Activated T-helper 2 cell treated with anti-CD3 and anti-CD28 coated beads, Interferon-gamma antibody, Interleukin-2, Interleukin-4, amounts not matched to agents 10 μg/mL and 5 μg/mL and 100 μg/mL, durations not matched to agents 14 hours and 24 hours and 36 hours (primary cell): Measurements from ENCODE around the gene PSG5. TPM values are rescaled to one million over a fixed set of nuclear protein-coding genes. Genes with fewer than 3 reads are reported as not detected.
"Not testable (repeated sequence)": the region's sequence is repeated elsewhere in the genome, so short reads cannot be mapped to it uniquely, and the experiment has no call there.

ENCODE experiments used
- DNase-seq: peaks from one replicate; pipeline ENCODE4 v3.0.0; 2021; ENCODE audit warnings: low spot score
- H3K27ac Mint-ChIP-seq: one replicate; pipeline ENCODE4 v1.8.0; 2021; ENCODE audit warnings: mixed read lengths
- H3K27me3 Mint-ChIP-seq: one replicate; pipeline ENCODE4 v1.8.0; 2021; ENCODE audit warnings: low read depth, mixed read lengths
- H3K36me3 Mint-ChIP-seq: one replicate; pipeline ENCODE4 v1.8.0; 2021; ENCODE audit warnings: low read depth, mixed read lengths
- H3K4me1 Mint-ChIP-seq: one replicate; pipeline ENCODE4 v1.8.0; 2021; ENCODE audit warnings: low read depth, mixed read lengths
- H3K4me3 Mint-ChIP-seq: one replicate; pipeline ENCODE4 v1.8.0; 2021; ENCODE audit warnings: low read depth, mild to moderate bottlenecking, moderate library complexity, mixed read lengths
- H3K9me3 Mint-ChIP-seq: one replicate; pipeline ENCODE4 v1.8.0; 2021; ENCODE audit warnings: mixed read lengths
- intact Hi-C: fragments of 100-400 bp; cut with micrococcal nuclease; formaldehyde crosslinking; loops from one replicate; pipeline ENCODE4 v1.15.1; 2023
- total RNA-seq: library from RNA; stranded (reverse); gene quantifications from 2 replicates; pipeline ENCODE4 v1.2.3, GENCODE V29; 2022

Gene PSG5
- total RNA-seq, 1 donor from 2014 or later: not detected

- DNase-seq, intact Hi-C loops, H3K4me1 Mint-ChIP-seq, H3K27ac Mint-ChIP-seq, H3K9me3 Mint-ChIP-seq, H3K4me3 Mint-ChIP-seq, H3K36me3 Mint-ChIP-seq, H3K27me3 Mint-ChIP-seq: not testable (repeated sequence)
Observed at GRCh38 chr19:43203611-43204010, 17.3 kb upstream of the PSG5 start.

DNA sequence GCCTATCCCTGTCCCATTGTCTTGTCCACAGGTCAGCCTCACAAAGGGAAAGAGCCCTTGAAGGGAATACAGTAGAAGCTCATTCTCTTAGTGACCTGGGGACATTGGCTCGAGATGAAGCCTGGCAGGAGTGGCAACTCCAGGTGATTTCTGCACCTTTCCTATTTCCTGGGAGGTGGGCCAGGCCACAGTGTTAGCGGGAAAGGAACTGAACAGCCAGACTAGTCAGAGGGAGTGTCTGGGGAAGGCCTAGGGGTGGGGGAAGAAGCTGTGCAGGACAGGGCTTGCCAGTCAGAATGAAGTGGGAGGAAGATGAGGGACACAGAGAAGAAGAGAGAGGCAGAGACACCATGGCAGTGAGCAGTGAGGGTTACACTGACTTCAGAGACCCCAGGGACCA lies 15.6 kb upstream of the PSG5 start:
- H3K9me3 Mint-ChIP-seq, H3K4me3 Mint-ChIP-seq, H3K27me3 Mint-ChIP-seq, H3K27ac Mint-ChIP-seq, DNase-seq, intact Hi-C loops, H3K4me1 Mint-ChIP-seq, H3K36me3 Mint-ChIP-seq: not testable (repeated sequence)

- H3K4me1 Mint-ChIP-seq, intact Hi-C loops, DNase-seq, H3K9me3 Mint-ChIP-seq, H3K27ac Mint-ChIP-seq, H3K4me3 Mint-ChIP-seq, H3K36me3 Mint-ChIP-seq, H3K27me3 Mint-ChIP-seq: not testable (repeated sequence)
Observed at GRCh38 chr19:43201337-43201801, 15.0 kb upstream of the PSG5 start.

GRCh38 chr19:43198686-43199419 lies 12.5 kb upstream of the PSG5 start:
- DNase-seq, H3K36me3 Mint-ChIP-seq, intact Hi-C loops, H3K4me3 Mint-ChIP-seq, H3K27ac Mint-ChIP-seq, H3K27me3 Mint-ChIP-seq, H3K9me3 Mint-ChIP-seq, H3K4me1 Mint-ChIP-seq: not testable (repeated sequence)

DNA sequence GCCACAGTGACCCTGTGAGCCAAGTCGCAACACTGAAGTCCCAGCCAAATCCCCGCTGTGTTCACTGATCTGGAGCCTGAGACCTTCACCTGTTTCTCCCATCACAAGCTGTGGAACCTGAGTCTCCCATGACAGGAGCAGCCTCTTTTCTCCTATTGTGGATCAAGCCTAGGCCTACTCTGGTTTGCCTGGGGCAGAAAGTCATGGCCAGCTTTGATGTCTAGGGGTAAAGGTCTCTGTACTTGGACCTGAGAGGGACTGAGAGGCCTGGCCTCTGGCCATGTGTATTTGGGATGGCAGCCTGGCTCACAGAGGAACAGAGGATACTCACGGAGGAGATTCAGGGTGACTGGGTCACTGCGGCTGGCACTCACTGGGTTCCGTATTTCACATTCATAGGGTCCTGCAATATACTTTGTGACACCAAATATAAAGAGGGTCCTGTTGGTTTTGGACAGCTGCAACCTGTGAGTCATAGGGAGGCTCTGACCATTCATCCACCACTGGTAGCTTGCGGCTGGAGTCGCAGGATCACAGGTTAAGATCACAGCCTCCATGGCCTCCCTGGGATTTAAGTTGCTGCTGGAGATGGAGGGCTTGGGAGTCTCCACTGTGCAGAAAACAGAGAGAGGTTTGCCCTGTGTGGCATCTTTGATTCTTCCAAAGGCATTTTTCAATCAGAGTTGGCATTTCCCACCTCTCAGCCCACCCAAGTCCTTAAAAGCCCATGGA lies 11.5 kb upstream of the PSG5 start:
- not testable (repeated sequence) for H3K27ac Mint-ChIP-seq

GRCh38 chr19:43194397-43194796 lies 8.1 kb upstream of the PSG5 start:
- H3K27ac Mint-ChIP-seq, DNase-seq, H3K9me3 Mint-ChIP-seq, H3K4me1 Mint-ChIP-seq, H3K36me3 Mint-ChIP-seq, intact Hi-C loops, H3K27me3 Mint-ChIP-seq, H3K4me3 Mint-ChIP-seq: not testable (repeated sequence)

More for the DNA sequence above, 11.5 kb upstream of the PSG5 start:
- DNase-seq, intact Hi-C loops, H3K27me3 Mint-ChIP-seq, H3K9me3 Mint-ChIP-seq, H3K4me1 Mint-ChIP-seq, H3K4me3 Mint-ChIP-seq, H3K36me3 Mint-ChIP-seq: not testable (repeated sequence)

- H3K27ac Mint-ChIP-seq, H3K9me3 Mint-ChIP-seq, H3K4me3 Mint-ChIP-seq, H3K27me3 Mint-ChIP-seq, DNase-seq, intact Hi-C loops, H3K36me3 Mint-ChIP-seq, H3K4me1 Mint-ChIP-seq: not testable (repeated sequence)
Observed at GRCh38 chr19:43192381-43193155, 6.2 kb upstream of the PSG5 start.

- H3K9me3 Mint-ChIP-seq, H3K36me3 Mint-ChIP-seq, intact Hi-C loops: not testable (repeated sequence)
Observed at GRCh38 chr19:43188092-43188491, 1.8 kb upstream of the PSG5 start.

GRCh38 chr19:43181869-43182771 lies 4.2 kb downstream of the PSG5 start:
- H3K4me1 Mint-ChIP-seq, H3K4me3 Mint-ChIP-seq, H3K27me3 Mint-ChIP-seq, H3K9me3 Mint-ChIP-seq, intact Hi-C loops, H3K36me3 Mint-ChIP-seq, DNase-seq, H3K27ac Mint-ChIP-seq: not testable (repeated sequence)

More at GRCh38 chr19:43188092-43188491, 1.8 kb upstream of the PSG5 start:
- H3K4me3 Mint-ChIP-seq, H3K4me1 Mint-ChIP-seq, DNase-seq, H3K27ac Mint-ChIP-seq, H3K27me3 Mint-ChIP-seq: not testable (repeated sequence)

DNA sequence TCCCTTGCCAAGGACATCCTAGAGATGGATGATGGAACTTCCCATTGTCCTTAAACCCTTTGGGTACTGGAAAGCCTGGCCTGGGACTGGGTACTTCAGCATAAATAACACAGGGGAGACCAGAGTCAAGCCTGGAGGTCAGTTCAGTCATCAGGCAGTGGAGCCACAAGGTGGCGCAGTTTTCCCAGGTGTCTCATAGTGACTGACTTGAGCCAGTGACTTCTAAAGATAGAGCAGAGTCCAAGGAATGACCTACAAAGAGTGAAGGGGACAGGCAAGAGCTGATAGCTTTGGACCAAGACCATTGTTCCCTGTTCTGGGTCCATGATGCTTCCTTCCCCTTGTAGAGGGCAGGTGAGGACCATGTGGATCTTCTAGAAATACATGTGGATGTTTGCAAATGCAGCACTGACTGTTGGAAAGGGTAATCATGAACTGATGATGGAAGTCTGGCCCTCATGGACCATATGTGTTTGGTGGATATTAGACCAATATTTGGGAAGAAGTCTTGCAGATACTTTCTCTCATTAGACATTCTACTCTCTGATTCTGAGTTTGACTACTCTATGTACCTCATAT lies 6.7 kb downstream of the PSG5 start:
- H3K4me3 Mint-ChIP-seq, H3K9me3 Mint-ChIP-seq, H3K27me3 Mint-ChIP-seq, H3K27ac Mint-ChIP-seq, intact Hi-C loops, DNase-seq, H3K36me3 Mint-ChIP-seq, H3K4me1 Mint-ChIP-seq: not testable (repeated sequence)

- intact Hi-C loops, H3K9me3 Mint-ChIP-seq, H3K27ac Mint-ChIP-seq, H3K4me1 Mint-ChIP-seq, H3K4me3 Mint-ChIP-seq, H3K27me3 Mint-ChIP-seq, DNase-seq, H3K36me3 Mint-ChIP-seq: not testable (repeated sequence)
Observed at GRCh38 chr19:43178577-43178976, 7.8 kb downstream of the PSG5 start.

- H3K9me3 Mint-ChIP-seq, H3K4me3 Mint-ChIP-seq, DNase-seq, H3K4me1 Mint-ChIP-seq, H3K36me3 Mint-ChIP-seq, H3K27me3 Mint-ChIP-seq, H3K27ac Mint-ChIP-seq, intact Hi-C loops: not testable (repeated sequence)
Observed at GRCh38 chr19:43165906-43166305, 20.4 kb downstream of the PSG5 start.
